Stomach (tissue), 9 donors: ENCODE results near the gene AFAP1. TPM values are rescaled to one million over a fixed set of nuclear protein-coding genes. Genes with fewer than 3 reads are reported as not detected.

Source experiments
- DNase-seq, 2 donors: peaks; one replicate each; pipeline versions ENCODE4 v3.0.0 to v3.0.0-alpha.2; 2013 to 2019
- H3K27ac ChIP-seq, 5 donors: fragments of 200-600 bp in 4 of 5; sonication (generic) in 4 of 5; one replicate each; pipeline ENCODE4 v1.5.1; 2013 to 2019; ENCODE audit warnings: mild to moderate bottlenecking in 1 of 5, moderate library complexity in 1 of 5
- H3K27me3 ChIP-seq, 3 donors: fragments of 200-600 bp; sonication (generic); one replicate each; pipeline ENCODE4 v1.5.1; 2017 to 2019; ENCODE audit warnings: mixed run types in 1 of 3
- H3K36me3 ChIP-seq, 4 donors: fragments of 200-600 bp; sonication (generic); 1 replicate in 3 of 4; 2 replicates in 1 of 4; pipeline ENCODE4 v1.5.1; 2016 to 2019
- H3K4me1 ChIP-seq, 4 donors: fragments of 200-600 bp; sonication (generic); one replicate each; pipeline ENCODE4 v1.5.1; 2016 to 2019
- H3K4me3 ChIP-seq, 4 donors: fragments of 200-600 bp; sonication (generic) in 3 of 4; one replicate each; pipeline ENCODE4 v1.5.1; 2016 to 2019; ENCODE audit warnings: mild to moderate bottlenecking in 1 of 4
- H3K9me3 ChIP-seq, 4 donors: fragments of 200-600 bp; sonication (generic); one replicate each; pipeline ENCODE4 v1.5.1; 2016 to 2019
- CTCF ChIP-seq, 7 experiments: fragments of 450-650 bp in 4 of 7; fragments of 200-600 bp in 3 of 7; sonication (generic) in 3 of 7; IDR thresholded peaks; one replicate each; pipeline ENCODE4 v1.5.1; 2016 to 2019; ENCODE audit warnings: antibody characterized with exemption in 7 of 7, control low read depth in 2 of 7, mild to moderate bottlenecking in 1 of 7
- EP300 ChIP-seq: sonication (generic); formaldehyde crosslinking; IDR thresholded peaks from one replicate; pipeline ENCODE4 v1.6.1; 2017; ENCODE audit warnings: antibody characterized with exemption
- POLR2A ChIP-seq, 4 donors: fragments of 450-650 bp; IDR thresholded peaks; one replicate each; pipeline ENCODE4 v1.6.1; 2016; ENCODE audit warnings: antibody characterized with exemption in 4 of 4, control low read depth in 2 of 4, mild to moderate bottlenecking in 1 of 4, moderate library complexity in 1 of 4
- POLR2AphosphoS5 ChIP-seq, 3 donors: sonication (generic); formaldehyde crosslinking; IDR thresholded peaks; one replicate each; pipeline ENCODE4 v1.6.1; 2016; ENCODE audit warnings: antibody characterized with exemption in 3 of 3
- WGBS, 5 donors: extraction: QIAGEN DNeasy Blood & Tissue Kit in 3 of 5; methylation state at CpG; one replicate each; pipeline versions ENCODE4 v1.1.5 to v1.1.7; 2013 to 2018; 5-methylcytosine and 5-hydroxymethylcytosine counted together
- intact Hi-C: fragments of 100-400 bp; cut with DNase I; formaldehyde crosslinking; loops from one replicate; pipeline ENCODE4 v1.15.1; 2023; ENCODE audit warnings: low total_unique reads
- polyA plus RNA-seq, 3 donors: library from polyadenylated mRNA; stranded (reverse); fragments of 200-250 nt; gene quantifications; one replicate each; pipeline ENCODE4 v1.2.3, GENCODE V29; 2013
- total RNA-seq, 5 donors: library from RNA; depleted of rRNA; stranded (reverse); fragments of >200 nt; gene quantifications; one replicate each; pipeline versions ENCODE4 v1.1.0 to v1.2.3, GENCODE V29; 2014 to 2016
- donor health status: healthy with polysubstance abuse.
- donor health status: Bipolar disorder and iron deficiency.
- donor health status: healthy.

AFAP1 gene
- total and polyA plus RNA-seq, 8 donors: 4.1 to 88.9 (median 12.8) TPM

- DNase-seq: no peak
- no peak for TF ChIP-seq POLR2AphosphoS5 (IDR thresholded peaks at IDR 0.05)
- TF ChIP-seq POLR2A (IDR thresholded peaks at IDR 0.05): no peak
- TF ChIP-seq CTCF (IDR thresholded peaks at IDR 0.05): no peak
- no peak for TF ChIP-seq EP300
- intact Hi-C loops: loop anchor here (5.0 kb wide), 1 partner anchor 528 kb away; no protein-coding TSS in a partner anchor
- Histone ChIP-seq H3K9me3 (peaks cover 0 to 10% (median 3%) of the 10 kb centered on the region in 4 donors), H3K36me3 (peaks cover 0 to 5% (median 0%) of the 10 kb centered on the region in 4 donors), H3K4me1 (peaks cover 0 to 7% (median 5%) of the 10 kb centered on the region in 4 donors), H3K27ac (no peak overlapping the region), H3K27me3 (peaks cover 0 to 32% (median 9%) of the 10 kb centered on the region in 3 donors), H3K4me3 (no peak overlapping the region)
- 75 to 81% (median 77%) methylated on average over 11 of the region's 11 CpGs for WGBS, 5 donors
Measured at GRCh38 chr4:7715271-7716009, 224.2 kb downstream of the AFAP1 start.

- H3K27me3 ChIP-seq: peaks cover 0 to 25% (median 6%) of the 10 kb centered on the region in 3 donors
- WGBS, 5 donors: 83 to 100% (median 94%) methylated on average over 1 of the region's 1 CpG
- TF ChIP-seq POLR2A (IDR thresholded peaks at IDR 0.05): no peak
- no peak for TF ChIP-seq POLR2AphosphoS5 (IDR thresholded peaks at IDR 0.05)
- no peak for TF ChIP-seq EP300
- no peak for TF ChIP-seq CTCF (IDR thresholded peaks at IDR 0.05)
- intact Hi-C loops: loop anchor here (5.0 kb wide), 1 partner anchor 527 kb away; no protein-coding TSS in a partner anchor
- H3K27ac ChIP-seq: no peak overlapping the region
- no peak for DNase-seq
- H3K4me1 ChIP-seq: peaks cover 0 to 7% (median 5%) of the 10 kb centered on the region in 4 donors
- H3K9me3 ChIP-seq: peaks cover 0 to 10% (median 3%) of the 10 kb centered on the region in 4 donors
- peaks cover 0 to 5% (median 0%) of the 10 kb centered on the region in 4 donors for H3K36me3 ChIP-seq
- H3K4me3 ChIP-seq: no peak overlapping the region
Measured at GRCh38 chr4:7714738-7715137, 224.9 kb downstream of the AFAP1 start.

GRCh38 chr4:7714176-7714575 lies 225.5 kb downstream of the AFAP1 start:
- Histone ChIP-seq H3K9me3 (peaks cover 0 to 10% (median 3%) of the 10 kb centered on the region in 4 donors), H3K27me3 (peaks cover 0 to 19% (median under 1%) of the 10 kb centered on the region in 3 donors), H3K4me3 (no peak overlapping the region), H3K4me1 (peaks cover 0 to 1% (median under 1%) of the 10 kb centered on the region in 4 donors), H3K27ac (no peak overlapping the region), H3K36me3 (peaks cover 0 to 5% (median 0%) of the 10 kb centered on the region in 4 donors)
- intact Hi-C loops: no loop called here
- TF ChIP-seq CTCF (IDR thresholded peaks at IDR 0.05) (no peak), POLR2A (IDR thresholded peaks at IDR 0.05) (no peak), POLR2AphosphoS5 (IDR thresholded peaks at IDR 0.05) (no peak), EP300 (no peak)
- 92 to 95% (median 93%) methylated on average over 20 of the region's 20 CpGs; no CpG with 5 or more reads in 1 of the 5 donors for WGBS, 5 donors
- DNase-seq: no peak

GRCh38 chr4:7713757-7714156 lies 225.9 kb downstream of the AFAP1 start:
- no peak for DNase-seq
- Histone ChIP-seq H3K36me3 (peaks cover 0 to 5% (median 0%) of the 10 kb centered on the region in 4 donors), H3K4me1 (no peaks in the 10 kb centered on the region), H3K27me3 (peaks cover 0 to 15% (median 0%) of the 10 kb centered on the region in 3 donors), H3K9me3 (peaks cover 0 to 10% (median 3%) of the 10 kb centered on the region in 4 donors), H3K4me3 (no peak overlapping the region), H3K27ac (no peak overlapping the region)
- 69 to 82% (median 77%) methylated on average over 3 to 7 of the region's 7 CpGs for WGBS, 5 donors
- intact Hi-C loops: no loop called here
- TF ChIP-seq EP300 (no peak), CTCF (IDR thresholded peaks at IDR 0.05) (no peak), POLR2A (IDR thresholded peaks at IDR 0.05) (no peak), POLR2AphosphoS5 (IDR thresholded peaks at IDR 0.05) (no peak)
